ENCODE measurements around the gene HYDIN.
"Not testable (repeated sequence)": the region's sequence is repeated elsewhere in the genome, so short reads cannot be mapped to it uniquely, and the experiment has no call there.

Gene HYDIN

DNA sequence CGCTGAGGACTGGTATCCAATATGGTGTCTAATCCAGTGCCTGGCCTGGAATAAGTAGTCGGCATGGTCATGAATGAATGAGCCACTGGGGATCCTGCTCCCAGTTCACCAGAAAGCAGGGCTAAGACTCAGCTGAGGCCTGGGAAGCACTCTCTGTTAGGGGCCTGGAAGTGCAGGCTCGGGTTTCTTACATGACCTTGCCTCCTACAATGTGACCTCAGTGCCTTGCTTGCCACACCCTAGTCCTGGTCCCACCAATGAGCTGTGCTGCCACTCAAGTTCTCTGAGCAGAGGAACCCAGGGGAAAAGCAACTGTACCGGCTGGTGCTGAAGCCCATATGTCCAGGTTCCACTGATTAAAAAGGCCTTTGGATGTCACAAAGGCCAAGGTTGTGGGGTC is 238.0 kb downstream of the HYDIN start:
- DNase-seq (ENCODE audit: low spot score): not testable (repeated sequence)

DNA sequence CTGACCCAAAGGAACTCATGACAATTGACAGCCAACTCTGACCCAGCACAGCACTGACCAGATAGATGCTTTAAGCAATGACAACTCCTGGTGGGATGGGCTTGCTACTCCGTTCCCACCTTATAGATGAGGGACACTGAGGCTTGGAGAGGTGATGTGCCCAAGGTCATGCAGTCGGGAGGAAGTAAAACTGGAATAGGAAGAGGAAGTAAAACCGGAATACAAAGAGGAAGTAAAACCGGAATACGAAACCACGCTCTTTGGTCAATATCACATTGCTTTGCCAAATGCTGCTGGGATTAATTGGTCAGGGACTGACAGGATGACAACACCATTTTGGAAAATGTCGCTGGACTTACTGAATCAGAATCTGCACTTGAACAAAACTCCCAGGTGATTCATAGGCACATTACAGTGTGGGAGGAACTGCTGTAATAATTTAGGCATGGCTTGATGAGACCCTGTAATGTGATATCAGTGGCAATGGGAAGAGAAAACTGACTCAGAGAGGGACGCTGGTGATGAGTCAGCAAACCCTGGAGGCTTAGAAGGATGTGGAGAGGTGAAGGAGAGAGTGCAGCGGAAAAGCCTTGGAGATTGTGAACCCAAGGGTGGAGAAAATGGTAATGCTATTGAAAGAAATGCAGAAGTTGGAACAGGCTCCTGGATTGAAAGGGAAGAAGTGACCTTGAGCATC is 243.4 kb downstream of the HYDIN start:
- DNase-seq (ENCODE audit: low spot score): not testable (repeated sequence)

DNA sequence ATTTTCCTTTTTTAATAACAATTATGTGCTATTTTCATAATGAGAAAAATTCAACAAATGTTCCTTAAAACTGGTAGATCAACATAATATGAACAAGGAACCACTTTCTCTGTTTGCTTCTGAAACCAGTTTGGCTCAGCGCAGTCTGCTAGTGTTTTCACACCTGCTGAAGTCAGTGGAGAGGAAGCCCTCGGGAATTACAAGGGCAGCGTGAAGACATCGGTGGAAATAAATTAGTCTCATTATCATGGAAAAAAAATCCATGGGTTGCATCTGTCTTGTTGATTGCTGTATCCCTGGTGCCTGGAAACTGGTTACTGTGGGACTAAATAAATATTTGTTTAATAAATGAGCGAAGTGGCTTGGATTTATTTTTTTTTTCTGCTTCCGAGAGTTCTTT is 245.8 kb downstream of the HYDIN start:
- DNase-seq (ENCODE audit: low spot score): not testable (repeated sequence)

DNA sequence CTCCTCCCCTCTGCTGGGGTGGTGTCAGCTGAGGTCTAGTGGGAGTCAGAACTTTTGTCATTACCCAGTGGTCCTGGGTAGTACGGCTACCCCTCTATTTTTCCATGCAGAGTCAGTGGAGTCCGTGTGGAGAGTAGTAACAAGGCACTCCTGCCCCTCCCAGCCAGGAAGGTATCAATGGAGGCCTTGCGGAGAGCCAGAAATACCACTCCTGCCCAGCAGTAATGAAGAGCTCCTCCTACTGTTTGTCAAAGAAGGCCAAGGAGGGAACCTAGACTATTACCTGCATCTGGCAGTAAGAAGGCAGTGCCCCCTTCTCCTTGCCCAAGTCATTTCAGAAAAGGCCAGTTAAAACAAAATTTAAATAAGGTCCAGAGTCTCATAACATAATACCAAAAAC is 262.2 kb downstream of the HYDIN start:
- not testable (repeated sequence) for DNase-seq (ENCODE audit: low spot score)

DNA sequence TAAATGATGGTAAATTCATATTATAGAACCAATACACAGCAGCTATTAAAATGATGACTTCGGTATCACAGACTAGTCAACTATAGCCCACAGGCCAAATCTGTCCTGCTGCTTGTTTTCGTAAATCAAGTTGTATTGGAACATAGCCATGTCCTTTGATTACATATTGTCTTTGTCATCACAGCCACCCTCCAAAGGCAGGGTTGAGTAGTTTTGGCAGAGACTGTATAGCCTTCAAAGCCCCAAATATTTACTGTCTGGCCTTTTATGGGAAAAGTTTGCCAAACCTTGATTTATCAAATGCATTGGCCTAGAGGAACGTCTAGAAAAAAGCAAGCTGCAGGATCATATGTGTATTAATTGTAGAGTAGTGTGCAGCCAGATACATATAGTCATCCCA is 270.4 kb downstream of the HYDIN start:
- DNase-seq (ENCODE audit: low spot score): not testable (repeated sequence)

DNA sequence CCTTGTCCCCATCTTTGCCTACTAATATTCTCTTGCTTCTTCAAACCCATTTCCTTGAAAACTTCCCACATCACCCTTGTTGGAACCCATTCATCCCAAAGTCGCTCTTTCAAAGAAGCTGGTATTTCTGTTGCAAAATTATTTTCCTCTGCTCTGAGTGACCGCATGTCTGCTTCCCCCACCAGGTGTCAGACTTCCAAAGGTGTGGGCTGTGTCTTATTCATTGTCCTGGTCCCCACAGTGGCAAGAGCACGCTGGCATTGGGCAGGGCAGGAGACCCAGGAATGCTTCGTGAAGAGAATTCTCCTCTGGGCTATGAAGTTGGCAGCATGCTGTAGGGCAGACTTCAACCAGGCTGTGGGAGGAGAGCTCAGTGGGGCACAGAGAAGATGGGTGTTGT is 275.6 kb downstream of the HYDIN start:
- not testable (repeated sequence) for DNase-seq (ENCODE audit: low spot score)

DNA sequence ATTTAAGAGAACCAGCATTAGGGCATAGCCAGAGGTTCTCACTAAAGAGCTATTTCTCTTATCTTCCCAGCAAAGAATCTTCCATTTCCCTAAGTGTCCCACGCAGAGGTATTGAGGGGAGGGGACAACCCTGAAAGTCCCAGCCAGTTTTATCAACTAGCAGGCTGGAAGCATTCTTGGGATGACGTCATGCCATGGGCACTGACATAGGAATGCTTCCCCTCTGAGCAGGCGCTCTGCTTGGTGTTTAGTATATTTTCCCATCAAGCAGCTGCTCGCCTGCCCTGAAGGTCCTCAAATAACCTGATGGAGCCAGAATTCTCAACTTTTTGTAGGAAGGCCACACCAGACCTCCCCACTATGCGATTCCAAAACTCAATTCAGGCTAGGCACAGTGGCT is 276.7 kb downstream of the HYDIN start:
- not testable (repeated sequence) for DNase-seq (ENCODE audit: low spot score)

DNA sequence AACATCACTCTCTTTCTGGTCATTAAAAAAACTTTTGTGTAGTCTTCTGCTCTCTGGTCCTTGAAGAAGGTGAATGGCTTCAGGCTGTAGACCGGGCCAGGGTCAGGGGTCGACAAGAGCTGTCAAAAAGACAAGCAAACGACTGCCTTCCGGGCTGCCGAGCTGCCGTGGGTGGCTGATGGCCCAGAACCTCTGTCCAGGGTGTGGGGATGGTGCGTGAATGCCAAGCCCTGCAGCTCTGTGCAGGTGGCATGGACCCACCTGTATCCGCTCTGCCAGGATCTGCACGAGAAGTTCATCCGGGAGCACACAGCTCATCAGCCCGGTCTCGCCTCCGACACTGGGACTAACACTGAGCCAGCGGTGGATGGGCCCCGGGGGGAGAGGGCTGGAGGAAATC is 287.0 kb downstream of the HYDIN start:
- not testable (repeated sequence) for DNase-seq (ENCODE audit: low spot score)

DNA sequence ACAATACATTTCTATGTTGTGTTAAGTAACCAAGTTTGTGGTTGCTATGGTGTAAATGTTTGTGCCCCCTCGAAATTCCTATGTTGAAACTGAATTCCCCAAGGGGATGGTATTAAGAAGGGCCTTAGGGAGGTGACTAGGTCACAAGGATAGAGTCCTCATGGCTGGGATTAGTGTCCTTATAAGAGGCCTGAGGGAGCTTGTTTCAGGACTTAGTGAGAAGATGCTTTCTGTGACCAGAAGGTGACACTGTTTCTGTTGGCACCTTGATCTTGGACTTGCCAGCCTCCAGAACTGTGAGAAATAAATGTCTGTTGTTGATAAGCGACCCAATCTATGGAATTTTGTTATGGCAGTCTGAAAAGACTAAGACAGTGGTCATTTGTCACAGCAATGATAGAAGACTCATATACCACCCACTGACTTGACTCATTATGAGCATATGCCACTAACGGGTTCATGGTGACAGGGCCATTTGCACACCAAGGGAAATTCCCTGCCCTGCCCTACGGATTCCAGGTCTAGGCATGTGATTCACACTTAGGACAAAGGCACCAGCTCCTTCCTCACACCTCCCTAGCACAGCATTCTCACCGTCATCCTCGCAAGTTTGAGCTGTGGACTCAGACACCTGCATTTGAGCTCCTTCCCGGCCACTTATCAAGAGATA is 290.7 kb downstream of the HYDIN start:
- not testable (repeated sequence) for DNase-seq (ENCODE audit: low spot score)

DNA sequence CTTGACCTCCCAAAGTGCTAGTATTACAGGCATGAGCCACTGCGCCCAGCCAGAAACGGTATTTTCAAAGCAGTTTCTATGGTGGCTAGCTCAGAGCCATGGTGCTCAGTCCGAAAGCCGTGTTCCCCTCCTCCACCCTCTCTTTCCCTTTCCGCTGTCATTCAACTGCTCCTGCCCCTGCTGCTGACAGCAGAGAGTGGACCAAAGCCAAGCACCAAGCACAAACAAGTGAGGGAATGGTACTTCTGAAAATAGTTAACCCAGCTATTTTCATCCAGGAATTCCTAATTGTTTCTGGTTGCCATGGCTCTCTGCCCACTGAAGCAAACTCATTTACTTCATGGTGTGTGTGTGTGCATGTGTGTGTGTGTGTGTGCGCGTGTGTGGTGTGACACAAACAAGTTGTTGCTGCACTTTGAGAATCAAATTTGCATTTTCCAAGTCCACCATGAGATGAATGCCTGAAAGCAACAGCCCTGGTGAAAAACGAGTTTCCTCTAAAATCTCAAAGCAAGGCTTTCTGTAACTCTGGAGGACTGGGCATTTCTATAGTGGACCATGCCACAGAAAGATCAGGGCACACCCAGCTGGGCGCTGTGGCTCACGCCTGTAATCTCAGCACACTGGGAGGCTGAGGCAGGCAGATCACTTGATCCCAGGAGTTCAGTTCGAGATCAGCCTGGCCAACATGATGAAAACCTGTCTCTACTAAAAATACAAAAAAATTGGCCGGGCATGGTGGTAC is 293.6 kb downstream of the HYDIN start:
- DNase-seq (ENCODE audit: low spot score): not testable (repeated sequence)

DNA sequence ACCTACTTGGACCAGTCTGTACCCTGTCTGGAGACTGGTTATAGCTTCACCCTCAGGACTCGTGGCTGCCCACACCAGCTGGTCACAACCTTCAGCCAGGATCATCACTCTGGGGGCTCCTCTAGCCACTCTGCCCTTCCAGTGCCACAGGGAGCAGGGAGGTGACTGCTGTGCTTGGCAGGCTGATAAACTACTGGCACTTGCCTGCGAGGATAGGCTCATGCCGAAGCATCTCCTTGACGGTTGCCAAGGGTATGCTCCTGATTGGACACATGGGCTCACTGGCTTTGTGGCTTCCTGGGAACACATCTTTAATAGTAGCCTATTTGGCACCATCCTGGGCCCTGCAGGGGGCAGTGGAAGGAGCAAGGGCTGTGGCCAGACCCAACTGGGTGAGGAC is 295.2 kb downstream of the HYDIN start:
- DNase-seq (ENCODE audit: low spot score): not testable (repeated sequence)

DNA sequence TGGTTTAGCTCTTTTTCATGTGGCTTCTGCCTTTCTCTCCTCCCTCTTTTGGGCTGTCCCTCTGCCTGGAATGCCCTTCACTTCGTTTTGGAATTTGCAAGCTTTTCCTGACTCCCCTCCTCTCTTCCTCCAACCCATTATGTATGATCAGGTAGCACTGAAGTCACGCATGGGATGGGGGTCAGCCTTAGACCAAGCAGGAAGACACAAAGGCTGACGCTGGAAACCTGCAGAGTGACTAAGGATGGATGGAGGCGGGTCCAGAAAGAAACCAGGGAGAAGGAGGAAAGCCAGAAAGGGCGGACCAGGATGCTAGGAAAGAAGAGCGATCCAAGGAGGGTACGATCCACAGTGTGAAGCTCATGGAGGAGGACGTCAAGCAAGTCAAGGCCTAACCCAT is 296.8 kb downstream of the HYDIN start:
- DNase-seq (ENCODE audit: low spot score): not testable (repeated sequence)

DNA sequence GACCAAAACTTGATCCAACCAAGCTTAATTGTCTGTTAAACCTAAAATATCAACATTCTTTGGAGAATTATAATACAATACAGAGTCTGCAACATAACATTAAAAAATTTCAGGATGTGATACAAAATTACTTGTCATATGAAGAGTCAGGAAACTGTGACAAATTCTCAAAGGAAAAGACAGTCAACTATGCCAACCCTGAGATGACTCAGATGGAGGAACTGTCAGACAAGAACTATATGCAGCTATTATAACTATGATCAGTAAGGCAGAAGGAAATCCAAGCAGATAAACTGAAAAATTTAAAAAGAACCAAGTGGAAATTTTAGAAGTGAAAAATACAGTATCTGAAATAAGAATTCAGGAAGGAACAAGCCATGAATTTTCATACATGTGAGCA is 299.8 kb downstream of the HYDIN start:
- DNase-seq (ENCODE audit: low spot score): not testable (repeated sequence)

DNA sequence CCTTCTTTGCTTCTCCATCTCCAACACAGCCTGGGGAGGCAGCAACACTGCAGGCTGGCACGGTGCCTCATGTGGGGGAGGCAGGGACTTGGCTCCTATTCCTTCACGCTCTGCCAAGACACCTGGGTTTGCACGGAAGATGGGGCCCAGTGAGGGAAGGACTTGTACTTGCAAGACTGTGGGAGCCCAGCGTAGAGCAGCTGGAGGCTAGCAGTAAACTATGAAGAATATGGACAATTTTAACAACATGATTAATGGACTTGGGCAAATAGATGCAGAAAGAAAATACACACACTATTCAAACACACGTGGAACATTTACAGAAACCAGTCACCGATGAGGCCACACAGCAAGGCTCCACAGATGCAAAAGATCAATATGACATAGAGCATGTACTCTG is 308.4 kb downstream of the HYDIN start:
- DNase-seq (ENCODE audit: low spot score): not testable (repeated sequence)

DNA sequence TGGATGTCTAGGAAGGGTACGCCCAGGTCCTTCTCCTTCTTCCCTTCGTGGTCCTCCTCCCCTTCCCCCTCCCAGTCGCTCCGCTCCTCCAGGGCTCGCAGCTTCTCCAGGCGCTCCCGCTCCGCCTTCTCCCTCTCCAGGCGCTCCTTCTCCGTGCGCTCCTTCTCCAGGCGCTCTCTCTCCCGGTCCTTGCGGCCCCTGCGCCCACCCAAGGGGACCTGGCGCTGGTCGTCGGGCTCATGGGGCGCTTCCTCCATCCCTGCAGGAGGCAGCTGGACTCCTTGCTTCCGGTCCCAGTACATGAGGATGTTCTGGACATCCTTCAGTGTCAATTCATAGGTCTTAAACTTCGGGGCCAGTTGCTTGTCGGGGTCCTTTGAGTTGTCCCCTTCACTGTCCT is 309.9 kb downstream of the HYDIN start:
- not testable (repeated sequence) for DNase-seq (ENCODE audit: low spot score)

DNA sequence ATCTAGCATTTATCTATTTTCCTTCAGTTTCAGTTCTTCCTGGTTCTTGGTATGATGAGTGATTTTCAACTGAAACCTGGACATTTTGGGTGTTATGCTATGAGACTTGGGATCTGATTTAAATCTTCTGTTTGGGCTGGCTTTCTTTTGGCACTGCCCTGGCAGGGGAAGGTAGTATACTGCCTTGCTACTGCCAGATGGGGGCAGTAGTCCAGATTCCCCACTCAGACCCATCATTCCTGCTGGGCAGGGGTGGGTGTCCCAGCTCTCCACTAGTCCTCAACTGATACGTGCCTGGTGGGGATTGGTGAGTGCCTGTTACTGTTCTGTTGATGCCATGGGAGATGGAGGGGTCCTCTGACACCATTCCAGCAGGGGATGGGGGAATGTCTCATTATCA is 342.3 kb downstream of the HYDIN start:
- DNase-seq (ENCODE audit: low spot score): not testable (repeated sequence)

DNA sequence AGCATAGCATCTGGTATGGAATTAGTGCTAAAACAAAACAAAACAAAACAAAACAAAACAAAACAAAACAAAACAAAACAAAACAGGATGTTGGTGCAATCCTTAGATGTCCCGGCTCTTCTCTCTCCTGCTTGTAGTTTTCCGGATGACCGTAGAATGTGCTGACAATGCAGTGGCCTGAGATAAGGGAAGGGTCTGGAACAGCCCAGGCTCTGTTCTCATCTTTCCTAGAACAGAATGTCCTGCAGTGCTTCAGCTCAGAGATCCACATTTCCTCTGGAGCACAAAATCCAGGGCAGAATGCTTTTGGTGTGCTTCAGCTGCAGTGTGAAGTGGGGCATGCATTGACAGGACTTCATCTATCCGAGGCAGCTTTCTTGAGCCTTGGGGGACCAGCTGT is 345.9 kb downstream of the HYDIN start:
- not testable (repeated sequence) for DNase-seq (ENCODE audit: low spot score)

DNA sequence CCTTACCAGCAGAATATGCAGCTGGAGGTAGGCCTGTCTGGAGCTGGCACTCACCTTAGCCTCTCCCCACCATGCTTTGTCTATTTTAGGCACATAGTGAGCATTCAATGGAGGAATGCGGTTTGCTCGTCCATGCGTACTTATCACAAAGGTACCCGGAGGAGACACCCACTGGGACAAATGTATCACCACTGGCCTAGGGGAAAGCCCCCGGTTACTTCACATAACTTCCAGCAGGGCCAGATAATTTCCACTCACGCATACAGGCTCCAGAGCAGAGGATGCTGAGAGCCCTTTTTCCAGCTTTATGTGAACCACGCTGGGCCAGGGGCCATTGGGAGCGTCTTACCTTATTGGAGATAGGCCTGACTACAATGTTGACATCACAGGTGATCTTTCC is 348.2 kb downstream of the HYDIN start:
- not testable (repeated sequence) for DNase-seq (ENCODE audit: low spot score)

DNA sequence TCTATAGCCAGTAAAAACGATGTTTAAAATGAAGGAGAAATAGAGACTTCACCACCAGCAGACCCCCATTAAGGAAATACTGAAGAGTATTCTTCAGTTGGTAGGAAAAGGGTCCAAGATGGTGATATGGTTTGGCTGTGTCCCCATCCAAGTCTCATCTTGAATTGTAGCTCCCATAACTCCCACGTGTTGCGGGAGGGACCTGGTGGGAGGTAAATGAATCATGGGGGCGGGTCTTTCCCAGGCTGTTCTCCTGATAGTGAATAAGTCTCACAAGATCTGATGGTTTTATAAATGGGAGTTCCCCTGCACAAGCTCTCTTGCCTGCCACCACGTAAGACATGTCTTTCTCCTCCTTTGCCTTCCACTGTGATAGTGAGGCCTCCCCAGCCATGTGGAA is 352.6 kb downstream of the HYDIN start:
- not testable (repeated sequence) for DNase-seq (ENCODE audit: low spot score)

DNA sequence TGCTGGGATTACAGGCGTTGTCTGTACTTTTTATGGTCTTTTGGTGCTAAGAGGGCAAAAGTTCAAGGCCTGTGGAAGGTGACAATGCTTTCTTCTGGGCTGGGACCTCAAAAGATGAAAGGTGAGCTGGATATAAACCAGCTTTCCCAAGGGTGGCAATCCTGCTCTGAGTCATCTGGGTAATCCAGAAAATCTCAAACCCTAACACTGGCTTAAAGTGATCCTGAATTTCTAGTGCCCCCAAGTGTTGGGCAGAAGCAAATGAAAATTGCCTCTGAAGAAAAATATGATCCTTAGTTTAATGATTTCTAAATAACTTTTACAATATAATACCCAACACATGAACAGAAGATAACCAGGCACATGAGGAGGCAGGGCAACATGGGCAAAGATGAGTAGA is 354.1 kb downstream of the HYDIN start:
- not testable (repeated sequence) for DNase-seq (ENCODE audit: low spot score)

DNA sequence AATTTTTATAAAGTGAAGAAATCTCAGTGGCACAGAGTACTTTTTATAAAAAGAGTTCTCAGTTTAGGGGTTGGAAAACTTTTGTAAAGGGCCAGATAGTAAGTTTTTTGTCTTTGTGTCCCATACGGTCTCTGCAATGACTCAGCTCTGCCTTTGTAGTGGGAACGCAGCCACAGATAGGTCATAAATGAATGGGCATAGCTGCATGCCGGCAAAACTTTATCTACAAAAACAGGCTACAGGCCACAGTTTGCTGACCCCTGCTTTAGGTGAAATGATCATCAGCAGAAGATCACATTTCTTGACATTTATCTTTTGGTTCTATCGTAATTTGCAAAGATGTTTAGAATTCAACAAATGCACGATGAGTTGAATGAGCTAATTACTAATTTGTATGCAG is 365.8 kb downstream of the HYDIN start:
- not testable (repeated sequence) for DNase-seq (ENCODE audit: low spot score)

DNA sequence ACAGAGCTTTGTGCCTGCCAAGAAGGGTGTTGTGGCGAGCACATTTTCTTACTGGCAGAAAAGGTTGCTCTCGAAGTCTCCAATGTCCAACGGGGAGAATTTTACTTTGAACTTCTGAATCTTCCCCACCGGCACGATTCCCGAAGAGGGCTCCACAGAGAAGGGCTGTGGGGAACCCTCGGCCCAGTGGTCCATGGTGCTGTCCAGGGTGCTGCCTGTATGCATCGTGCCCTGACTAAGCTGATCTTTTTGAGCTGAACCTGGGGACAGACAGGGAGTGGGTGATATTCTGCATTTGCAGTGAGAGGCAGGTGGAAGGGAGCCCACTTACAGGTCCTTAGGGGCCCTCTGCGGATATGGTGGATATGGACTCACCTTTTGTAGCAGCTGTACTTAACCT is 368.5 kb downstream of the HYDIN start:
- DNase-seq (ENCODE audit: low spot score): not testable (repeated sequence)

DNA sequence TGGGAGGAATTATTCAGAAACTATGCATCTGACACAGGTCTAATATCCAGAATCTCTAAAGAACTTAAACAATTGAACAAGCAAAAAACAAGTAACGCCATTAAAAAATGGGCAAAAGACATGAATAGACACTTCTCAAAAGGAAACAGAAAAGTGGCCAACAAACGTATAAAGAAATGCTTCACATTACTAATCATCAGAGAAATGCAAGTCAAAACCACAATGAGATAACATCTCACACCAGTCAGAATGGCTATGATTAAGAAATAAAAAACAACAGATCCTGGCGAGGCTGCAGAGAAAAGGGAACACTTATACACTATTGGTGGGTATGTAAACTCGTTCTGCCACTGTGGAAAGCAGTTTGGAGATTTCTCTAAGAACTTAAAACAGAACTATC is 379.2 kb downstream of the HYDIN start:
- not testable (repeated sequence) for DNase-seq (ENCODE audit: low spot score)
